Fibroblast of peridontal ligament (primary cell): ENCODE results near the gene ZFYVE19.
A peak's percentile ranks its signal among the peaks of the same experiment; 100 is the strongest.

Experiments used
- DNase-seq: peaks from one replicate; pipeline ENCODE4 v3.0.0-alpha.2; 2010; ENCODE audit errors: extremely low read depth

ZFYVE19 gene, protein sequence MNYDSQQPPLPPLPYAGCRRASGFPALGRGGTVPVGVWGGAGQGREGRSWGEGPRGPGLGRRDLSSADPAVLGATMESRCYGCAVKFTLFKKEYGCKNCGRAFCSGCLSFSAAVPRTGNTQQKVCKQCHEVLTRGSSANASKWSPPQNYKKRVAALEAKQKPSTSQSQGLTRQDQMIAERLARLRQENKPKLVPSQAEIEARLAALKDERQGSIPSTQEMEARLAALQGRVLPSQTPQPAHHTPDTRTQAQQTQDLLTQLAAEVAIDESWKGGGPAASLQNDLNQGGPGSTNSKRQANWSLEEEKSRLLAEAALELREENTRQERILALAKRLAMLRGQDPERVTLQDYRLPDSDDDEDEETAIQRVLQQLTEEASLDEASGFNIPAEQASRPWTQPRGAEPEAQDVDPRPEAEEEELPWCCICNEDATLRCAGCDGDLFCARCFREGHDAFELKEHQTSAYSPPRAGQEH

DNA sequence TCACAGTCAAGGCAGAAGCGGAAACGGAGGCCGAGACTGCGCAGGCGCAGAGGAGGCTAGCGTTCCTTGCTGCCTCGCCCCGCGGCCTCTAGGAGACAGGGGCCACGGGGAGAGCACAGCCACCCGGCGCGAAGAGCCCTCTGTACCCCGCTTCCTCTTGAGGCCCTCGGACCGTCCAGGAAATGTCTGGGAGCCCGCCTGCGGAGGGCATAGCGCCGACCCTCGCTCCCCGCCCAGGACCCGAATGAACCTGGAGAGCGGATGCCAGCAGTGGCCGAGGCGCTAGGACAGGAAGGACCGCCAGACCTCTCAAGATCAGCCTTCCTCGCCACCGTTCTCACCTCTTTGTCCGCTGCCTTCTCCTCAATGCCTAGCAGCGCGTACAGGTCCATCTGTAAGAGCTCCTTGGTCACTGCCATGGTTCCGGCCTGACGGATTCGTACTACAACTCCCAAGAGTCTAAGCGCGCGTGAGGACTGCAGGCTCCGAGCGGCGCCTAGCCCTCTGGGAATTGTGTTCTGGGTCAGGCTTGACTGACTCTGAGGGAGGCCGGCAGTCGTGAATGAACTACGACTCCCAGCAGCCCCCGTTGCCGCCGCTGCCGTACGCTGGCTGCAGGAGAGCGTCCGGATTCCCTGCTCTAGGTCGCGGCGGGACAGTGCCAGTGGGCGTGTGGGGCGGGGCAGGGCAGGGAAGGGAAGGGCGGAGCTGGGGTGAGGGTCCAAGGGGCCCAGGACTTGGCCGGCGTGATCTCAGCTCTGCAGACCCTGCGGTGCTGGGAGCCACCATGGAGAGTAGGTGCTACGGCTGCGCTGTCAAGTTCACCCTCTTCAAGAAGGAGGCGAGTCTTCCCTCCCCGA is at the start of gene ZFYVE19, which contains the start of gene DNAJC17:
Gene ZFYVE19, plus strand, starts transcription at position 62 of the 860 bp plus-strand sequence. Its CDS starts 501 bp downstream, at position 563.
Gene DNAJC17, minus strand, starts transcription at position 446 of the 860 bp plus-strand sequence. Its CDS starts 27 bp downstream, at position 419.
- peak; percentile 98 for DNase-seq

DNA sequence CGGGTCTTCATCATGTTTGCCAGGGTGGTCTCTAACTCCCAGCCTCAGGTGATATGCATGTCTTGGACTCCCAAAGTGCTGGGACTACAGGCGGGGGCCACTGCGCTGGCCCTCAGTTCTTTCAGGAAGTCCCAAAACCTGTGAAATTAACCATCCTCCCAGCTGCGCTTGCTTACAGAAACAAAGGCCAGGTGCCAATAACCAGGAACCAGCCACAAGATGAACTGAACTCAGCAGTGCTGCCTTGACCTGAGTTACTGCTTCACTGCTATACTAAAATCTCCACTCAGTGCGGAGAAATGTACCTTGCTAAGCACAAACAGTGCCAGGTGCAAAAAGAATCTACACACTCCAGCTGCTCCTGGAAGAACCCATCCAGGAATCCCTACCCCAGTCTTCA is 46.9 kb upstream of the ZFYVE19 start:
- DNase-seq = no peak

DNA sequence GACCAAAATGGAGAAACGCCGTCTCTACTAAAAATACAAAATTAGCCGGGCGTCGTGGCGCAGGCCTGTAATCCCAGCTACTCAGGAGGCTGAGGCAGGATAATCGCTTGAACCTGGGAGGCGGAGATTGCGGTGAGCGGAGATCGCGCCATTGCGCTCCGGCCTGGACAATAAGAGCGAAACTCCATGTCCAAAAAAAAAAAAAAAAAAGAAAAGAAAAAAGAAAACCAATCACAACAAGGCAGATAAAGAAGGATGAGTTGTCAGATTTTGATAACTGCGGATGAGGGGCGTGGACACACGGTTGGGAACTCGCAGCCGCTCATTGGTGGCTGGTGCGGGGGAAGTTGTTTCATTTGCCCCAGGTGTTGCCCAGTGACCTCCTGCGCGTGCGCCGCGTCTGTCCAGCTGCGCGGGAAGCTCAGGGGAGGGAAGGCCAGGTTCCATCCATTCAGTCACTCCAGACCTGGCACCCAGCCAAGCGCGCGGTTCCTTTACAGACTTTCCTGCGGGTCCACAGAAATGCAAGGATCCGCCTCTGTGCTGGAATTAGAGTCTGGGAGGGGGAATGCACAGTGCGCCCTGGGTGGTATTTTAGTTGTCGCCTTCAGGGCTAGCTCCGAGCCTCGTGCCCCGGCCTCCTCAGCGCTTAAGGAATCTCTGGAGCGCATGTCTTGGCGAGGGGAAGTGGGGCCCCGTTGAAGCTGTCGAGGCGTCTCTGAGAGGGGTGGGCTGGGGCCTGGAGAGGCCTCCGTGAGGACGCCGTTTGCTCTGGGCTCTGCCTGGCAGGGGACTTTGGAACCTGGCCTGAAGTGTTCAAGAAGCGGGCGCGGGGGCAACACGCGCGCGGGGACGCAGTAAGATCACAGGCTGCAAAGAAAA is 43.7 kb upstream of the ZFYVE19 start:
- DNase-seq = no peak

DNA sequence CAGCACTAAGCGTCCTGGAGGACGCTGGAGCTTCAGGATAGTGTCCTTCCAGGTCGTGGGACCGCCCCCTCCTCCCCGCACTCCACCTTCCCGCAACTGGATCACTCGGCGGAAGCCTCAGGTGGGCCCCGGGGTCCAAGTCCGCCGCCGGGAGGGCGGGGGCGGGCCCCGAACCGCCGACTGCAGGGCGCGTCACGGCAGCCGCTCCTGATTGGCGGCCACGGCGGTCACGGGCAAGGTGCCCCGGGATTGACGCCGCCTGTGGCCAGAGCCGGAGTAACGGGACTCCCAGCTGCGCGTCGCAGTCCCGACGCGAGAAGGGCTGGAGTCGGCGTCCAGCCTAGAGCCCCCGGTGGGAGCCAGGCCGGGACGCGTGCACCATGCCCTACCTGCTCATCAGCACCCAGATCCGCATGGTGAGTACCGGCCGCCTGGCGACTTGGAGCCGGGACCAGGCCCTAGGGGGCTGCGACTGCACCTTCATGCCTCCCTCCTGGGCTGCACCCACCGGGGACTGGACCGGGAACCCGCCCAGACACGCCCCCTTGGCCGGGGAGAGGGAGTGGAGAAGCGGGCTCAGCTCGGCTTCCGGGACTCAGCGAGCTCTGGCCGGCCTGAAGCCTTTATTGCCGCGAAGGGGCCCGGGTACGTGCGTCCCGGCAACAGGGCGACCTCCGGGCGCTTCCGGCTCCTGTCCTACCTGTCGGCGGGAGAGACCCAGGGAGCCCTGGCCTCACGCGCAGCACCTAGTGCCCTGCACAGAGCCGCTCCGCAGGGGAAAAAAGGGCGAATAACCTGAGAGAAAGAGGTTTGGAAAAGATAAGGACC is 42.9 kb upstream of the ZFYVE19 start, which contains the start of gene GCHFR:
Gene GCHFR, plus strand, starts transcription at position 268 of the 828 bp plus-strand sequence. Its CDS starts 113 bp downstream, at position 381.
- peak; percentile 35 for DNase-seq

DNA sequence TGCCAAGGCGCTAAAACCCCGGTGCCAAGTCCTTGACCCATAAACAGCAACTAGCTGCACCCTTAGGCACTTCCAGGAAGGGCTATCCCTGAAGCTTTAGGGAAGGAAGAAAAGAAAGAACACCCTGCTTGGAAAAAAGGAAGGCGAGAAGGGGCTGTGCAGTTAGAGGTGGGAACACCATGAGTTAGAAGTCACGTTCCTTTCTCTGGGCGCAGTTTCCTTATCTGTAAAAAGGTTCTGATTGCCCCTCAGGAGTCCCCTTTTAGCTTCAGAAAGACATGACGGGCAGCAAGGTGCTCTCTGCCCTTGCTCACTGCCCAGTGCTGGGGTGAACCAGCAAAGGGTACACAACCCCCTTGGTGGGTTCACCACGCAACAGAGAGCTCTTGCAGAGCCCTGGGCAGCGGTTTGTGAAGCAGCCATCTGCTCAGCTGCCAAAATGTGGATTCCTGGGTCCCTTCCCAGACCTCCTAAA is 42.2 kb upstream of the ZFYVE19 start:
- no peak for DNase-seq

DNA sequence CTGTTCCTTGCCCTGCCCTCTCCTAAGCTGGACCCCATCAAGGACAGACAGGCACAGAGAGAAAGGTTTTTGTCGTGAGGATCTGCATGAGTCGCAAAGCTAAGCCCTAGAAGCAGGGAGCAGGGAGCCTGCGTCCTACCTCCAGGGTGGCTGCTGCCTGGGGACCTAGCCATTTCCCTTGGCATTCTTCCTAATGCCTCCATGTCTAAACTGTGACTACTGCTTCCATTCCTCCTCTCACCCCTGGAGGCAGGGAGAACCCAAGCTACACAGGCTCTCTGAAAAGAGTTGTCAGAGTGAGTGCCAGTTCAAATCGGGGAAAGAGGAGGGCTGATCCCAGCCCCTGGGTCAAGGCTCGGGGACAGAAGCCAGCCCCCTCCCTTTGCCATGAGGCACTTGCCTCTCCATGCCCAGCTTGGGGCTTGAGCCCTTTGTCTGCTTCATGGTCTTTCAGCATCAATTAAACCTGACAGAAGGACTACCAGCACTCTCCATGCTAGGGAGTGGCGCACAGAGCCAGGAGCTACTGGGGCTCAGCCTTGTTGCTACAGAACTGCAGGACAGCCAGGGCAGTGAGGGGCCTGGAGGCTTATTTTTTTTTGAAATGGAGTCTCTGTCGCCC is 40.6 kb upstream of the ZFYVE19 start:
- no peak for DNase-seq

DNA sequence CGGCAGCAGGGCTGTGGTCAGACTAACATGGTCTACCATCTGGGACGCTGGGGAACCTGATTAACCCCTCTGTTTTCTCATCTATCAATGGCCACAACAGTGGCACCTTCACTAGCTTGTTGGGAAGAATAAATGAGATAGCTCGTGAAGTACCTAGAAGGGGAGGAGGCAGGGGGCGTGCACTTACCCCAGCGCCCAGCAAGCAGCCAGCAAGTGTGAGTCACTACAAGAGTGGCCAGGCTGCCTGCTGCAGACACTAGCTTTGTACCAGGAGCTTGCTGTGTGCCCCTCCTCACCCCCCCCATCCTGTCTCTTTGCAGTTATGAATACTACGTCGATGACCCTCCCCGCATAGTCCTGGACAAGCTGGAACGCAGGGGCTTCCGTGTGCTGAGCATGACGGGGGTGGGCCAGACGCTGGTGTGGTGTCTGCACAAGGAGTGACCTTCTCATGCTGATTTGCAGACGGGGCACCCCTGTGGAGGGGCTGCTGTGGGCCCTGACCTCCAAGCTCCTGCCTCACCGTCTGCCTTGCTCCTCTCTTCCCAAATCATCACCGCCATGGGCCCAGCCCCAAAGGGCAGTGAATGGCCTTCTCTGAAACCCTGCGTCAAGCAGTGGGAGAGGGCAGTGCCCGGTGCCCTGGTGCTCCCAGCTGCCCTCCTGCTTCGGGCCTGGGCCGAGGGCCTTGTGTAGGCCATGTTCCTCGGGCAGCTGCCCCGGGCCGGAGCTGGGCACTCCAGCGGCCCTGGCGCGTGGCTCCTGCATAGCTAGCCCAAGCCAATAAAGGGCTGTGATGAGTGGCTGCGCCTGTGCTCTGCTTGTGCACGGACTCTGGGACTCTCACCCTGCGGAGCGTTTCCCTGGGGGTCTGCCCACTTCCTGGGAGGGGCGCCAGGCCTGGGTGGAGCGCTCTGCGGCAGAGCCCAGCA is 39.7 kb upstream of the ZFYVE19 start:
- no peak for DNase-seq

DNA sequence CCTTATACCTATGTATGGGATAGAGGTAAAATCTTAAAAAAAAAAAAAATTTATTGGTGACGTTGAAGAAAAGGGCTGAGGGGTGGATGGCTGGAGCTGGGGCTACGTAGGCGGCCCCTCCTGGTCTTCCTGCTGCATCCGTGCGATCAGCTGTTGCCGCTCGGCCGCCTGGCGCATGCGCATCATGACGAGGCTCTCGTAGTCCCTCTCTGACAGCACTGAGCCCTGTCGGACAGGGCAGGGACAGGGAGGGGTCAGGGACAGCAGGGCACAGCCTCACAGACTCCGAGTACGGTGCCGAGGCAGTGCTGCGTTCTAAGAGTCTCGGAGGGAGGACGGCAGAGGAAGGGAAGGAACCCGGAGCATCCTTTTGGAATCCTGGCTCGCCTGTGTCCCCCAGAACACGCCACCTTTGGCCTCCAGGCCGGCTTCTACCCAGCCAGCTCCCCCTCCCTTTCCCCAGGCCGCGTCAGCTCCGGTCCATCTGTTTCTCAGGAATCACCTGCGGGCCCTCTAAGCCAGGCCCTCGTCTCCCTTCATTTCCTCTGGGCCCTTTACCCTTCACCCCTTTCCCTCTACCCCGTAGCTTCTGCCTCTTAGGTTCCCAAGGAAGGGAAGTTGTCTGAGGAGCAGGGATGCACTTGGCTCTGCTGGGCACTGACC is 38.9 kb upstream of the ZFYVE19 start:
- DNase-seq = no peak

DNA sequence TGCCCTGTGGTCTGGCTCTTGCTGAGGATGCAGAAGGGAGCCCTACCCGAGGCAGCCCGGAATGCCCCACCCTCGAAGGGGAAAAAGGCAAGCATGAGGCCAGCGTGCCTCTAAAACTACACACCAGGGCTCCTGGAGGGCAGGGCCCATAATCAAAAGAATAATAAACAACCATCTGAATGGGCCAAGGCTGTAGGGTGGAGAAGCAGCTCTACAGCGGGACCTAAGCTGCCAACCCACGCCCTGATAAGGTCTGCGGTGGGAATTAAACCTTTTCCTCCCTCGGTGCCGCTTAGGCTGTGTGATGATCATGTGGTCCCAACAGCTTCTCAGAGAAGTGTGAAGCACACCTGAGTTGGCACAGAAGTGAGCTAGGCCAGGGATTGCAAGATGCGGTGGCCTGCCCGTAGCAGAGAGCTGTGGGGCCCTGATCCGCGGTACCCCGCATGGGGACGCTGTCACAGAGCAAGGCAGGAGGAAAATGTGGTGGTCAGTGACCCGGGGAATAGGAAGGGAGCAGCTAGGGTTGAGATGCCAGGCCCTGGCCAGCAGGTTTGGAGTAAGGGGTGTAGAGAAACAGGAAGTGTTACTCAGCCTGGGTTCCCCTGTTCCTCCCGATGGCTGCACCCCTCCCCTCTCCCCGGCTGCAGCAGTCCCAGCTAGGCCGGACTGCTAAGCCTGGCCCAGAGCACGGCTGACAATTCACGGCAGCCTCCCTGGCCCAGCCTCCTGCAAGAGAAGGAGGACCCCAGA is 38.2 kb upstream of the ZFYVE19 start:
- no peak for DNase-seq

DNA sequence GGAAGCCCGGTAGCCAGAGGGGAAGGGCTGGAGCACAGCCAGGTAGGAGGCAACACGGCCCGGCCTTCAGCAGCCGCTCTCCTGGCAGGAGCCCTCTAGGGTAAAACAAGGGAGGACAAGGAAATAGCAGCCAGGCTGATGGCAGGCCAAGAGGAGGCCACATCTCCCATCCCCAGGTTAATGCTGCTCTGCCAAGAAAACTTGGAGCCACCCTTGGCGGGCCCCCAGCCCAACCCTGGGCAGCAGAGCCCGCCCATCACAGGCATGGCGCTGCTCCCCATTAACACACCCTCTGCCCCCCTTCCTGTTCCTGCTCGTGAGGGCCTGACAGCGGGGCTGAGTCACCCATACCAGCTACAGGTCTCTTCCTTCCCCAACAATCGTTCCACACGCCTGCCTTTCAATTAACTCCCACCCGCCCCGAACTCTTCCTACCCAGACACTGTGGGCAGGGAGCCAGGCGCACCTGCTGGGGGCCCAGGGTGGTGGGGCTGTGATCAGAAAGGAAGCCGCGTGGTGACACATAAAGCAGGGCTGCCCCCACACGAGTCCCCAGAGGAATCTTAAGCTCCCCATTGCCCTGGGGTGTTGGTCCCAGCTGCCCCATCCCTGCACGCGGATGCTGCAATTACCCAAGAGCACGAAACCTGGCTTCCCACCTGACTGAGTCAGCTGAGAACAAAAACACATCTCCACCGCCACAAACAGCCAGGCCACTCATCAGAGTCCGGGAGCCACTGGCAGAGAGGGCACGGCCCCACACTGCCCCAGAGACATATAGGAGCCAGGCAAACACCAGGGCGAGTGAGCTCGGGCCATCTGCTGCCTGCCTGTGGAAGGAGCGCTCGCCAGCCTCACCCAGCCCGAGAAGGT is 37.4 kb upstream of the ZFYVE19 start, which contains the start of gene C15orf62:
Gene C15orf62, plus strand, starts transcription at position 707 of the 873 bp plus-strand sequence. CDS start 516 bp downstream, outside the sequence.
- DNase-seq = no peak

DNA sequence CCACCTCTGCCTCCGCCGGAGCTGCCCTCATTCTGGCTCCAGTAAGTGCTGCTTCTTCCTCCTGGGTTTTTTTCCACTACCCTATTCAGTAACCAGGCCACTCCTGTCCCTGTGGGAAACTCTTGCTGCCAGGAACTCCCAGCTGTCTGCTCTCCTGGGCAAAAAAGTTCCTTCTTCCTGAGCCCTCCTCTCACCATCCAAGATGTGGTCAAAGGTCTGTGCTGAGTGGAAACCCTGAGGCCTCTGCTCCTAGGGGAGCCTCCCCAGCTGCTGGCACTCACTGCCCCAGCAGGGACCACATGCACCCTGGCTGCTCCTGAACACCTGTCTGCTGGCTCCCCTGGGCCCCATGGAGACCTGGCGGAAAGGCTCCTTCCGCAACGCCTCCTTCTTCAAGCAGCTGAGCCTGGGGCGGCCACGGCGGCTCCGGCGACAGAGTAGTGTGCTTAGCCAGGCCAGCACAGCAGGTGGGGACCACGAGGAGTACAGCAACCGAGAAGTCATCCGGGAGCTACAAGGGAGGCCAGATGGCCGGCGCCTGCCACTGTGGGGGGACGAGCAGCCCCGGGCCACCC is 36.7 kb upstream of the ZFYVE19 start:
- DNase-seq = no peak

DNA sequence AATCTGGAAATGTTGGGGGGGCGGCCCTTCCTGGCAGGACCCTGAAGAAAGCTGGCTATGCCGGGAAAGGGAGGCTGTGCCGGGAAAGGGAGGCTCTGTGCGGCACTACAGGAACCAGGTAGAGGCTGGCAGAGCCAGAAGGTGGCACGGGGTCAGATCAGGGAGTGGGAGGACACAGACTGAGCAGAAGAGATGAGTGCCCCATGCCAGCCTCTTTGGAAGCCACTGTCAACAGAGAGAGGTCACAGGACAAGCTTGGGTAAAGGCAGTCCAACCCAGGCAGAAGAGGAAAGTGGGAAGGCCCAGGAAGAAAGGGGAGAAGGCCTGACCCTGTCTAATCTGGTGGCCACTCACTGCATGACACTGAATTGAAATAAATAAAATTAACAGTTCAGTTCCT is 35.6 kb upstream of the ZFYVE19 start:
- DNase-seq = no peak

DNA sequence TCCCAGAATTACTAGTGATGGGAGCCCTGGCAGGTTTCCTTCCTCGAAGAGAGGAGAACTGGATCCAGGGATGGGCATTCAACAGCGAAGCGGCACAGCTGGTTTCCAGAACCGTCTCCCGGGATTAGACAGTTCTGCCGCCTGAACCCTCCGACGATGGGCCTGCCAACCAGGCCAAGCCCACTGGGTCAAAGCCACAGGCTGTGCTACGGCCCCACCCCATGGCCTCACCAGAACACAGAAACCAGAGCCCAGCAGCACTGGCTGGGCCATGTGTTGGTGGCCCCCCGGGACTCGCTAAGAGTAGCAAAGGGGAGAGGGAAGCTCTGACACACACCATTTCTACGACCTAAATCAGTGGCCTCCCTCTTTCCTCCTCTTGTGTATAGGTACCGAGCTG is 34.9 kb upstream of the ZFYVE19 start:
- DNase-seq = no peak

DNA sequence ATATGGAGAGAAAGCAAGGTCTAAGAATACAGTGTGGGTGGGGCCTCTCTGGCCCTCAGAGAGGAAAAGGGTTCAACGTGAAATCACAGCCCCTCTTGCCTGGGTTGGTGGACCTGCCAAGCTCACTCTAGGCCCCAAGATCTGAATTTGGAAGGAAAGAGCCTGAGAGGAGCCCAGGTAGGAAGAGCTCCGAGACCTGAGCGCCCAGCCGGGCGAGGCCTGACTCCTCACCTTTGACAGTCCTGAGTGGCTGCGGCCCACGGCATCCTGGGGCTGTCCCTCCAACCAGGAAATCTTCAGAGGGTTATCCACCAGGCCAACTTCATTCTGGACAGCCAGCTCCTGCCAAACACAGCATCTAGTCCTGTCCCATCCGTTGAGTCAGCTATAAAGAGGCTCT is 33.4 kb upstream of the ZFYVE19 start:
- no peak for DNase-seq

DNA sequence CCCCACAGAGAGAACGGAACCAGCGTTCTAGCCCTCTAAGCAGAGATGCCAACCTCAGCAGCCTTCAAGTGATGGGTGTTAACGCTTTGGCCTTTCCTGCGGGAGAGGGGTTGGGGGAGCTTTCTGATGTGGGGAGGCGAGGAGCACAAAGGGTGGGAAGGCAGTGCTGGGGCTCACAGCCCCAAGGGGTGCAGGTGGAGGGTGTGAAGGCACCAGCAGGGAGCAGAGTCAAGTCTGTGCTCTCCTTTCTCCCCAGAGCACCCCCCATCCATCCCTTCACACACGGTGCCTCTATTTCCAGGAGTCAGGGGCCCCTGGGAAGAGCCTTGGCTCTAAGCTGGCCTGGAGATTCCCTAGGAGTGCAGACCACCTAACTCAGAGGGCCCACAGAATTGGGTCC is 33.0 kb upstream of the ZFYVE19 start:
- DNase-seq = no peak

DNA sequence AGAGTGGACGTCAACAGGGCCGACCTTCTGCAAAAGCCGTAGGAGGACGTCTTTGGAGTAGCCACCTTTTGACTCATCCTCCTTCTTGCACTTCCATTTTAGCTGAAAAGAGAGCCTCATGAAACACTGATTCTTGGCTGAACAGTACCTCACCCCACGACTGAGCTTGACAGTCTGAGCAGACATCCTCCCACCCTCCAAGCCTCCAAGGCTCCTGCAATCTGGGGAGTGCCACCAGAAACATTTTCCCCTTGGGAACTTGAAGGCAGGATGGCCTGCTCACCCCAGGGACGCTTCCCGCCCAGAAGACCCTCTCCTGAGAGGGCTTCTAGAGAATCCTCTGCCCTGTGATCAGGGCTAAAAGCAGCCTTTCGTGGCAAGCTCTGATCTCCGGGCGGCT is 31.9 kb upstream of the ZFYVE19 start:
- no peak for DNase-seq
